GM19099 (cell line): Measurements from ENCODE around the gene LPCAT1.

Source experiments
- POLR2A ChIP-seq: IDR thresholded peaks from 3 replicates; pipeline ENCODE4 v1.6.1; 2011; ENCODE audit warnings: low read depth; ENCODE audit not compliant: insufficient read length; ENCODE audit errors: extremely low read depth

The LPCAT1 gene, protein sequence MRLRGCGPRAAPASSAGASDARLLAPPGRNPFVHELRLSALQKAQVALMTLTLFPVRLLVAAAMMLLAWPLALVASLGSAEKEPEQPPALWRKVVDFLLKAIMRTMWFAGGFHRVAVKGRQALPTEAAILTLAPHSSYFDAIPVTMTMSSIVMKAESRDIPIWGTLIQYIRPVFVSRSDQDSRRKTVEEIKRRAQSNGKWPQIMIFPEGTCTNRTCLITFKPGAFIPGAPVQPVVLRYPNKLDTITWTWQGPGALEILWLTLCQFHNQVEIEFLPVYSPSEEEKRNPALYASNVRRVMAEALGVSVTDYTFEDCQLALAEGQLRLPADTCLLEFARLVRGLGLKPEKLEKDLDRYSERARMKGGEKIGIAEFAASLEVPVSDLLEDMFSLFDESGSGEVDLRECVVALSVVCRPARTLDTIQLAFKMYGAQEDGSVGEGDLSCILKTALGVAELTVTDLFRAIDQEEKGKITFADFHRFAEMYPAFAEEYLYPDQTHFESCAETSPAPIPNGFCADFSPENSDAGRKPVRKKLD

DNA sequence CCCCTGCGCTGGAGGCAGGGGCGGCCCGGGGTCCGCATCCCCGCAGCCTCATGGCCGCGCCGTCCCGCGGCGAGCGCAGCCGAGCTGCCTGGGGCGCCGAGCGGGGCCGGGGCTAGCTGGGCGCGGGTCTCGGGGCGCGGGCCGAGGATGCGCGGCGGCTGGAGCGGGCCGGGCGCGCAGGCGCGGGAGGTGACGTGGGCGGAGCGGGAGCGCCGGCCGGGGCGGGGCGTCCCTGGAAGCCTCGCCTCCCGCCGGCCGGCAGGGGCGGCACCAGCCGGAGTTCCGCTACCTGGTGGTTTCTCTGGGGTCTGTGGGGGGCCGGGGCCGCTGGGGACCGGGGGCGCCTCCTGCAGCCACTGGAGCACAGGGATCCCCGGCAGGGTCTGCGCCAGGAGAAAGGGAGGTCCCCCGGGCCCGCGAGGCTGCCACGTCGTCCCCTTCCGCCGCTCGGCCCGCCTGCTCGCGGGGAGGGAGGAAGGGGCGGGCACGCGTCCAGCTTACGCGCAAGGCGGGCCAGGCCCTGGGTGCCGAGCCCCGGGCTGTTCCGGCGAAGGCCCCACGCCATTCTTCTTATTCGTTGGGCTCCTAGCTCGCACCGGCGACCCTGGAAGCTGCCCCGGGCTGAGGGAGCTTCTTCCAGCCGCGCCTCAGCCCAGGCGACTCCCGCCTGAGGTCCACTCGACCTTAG lies at the start of gene LPCAT1:
LPCAT1 (minus strand) TSS at position 168 of the 688 bp plus-strand sequence; CDS start at position 52, 116 bp downstream.
- TF ChIP-seq POLR2A: peak; percentile 61

DNA sequence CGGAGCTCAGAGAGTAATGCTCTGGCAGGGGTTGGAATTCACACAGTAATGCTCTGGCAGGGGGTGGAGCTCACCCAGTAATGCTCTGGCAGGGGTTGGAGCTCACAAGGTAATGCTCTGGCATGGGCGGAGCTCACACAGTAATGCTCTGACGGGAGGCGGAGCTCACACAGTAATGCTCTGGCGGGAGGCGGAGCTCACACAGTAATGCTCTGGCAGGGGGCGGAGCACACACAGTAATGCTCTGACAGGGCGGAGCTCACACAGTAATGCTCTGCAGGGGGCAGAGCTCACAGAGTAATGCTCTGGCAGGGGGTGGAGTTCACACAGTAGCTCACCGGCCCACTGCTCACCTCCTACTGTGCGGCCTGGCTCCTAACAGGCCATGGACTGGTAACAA lies 47.2 kb upstream of the LPCAT1 start:
- TF ChIP-seq POLR2A: no peak

DNA sequence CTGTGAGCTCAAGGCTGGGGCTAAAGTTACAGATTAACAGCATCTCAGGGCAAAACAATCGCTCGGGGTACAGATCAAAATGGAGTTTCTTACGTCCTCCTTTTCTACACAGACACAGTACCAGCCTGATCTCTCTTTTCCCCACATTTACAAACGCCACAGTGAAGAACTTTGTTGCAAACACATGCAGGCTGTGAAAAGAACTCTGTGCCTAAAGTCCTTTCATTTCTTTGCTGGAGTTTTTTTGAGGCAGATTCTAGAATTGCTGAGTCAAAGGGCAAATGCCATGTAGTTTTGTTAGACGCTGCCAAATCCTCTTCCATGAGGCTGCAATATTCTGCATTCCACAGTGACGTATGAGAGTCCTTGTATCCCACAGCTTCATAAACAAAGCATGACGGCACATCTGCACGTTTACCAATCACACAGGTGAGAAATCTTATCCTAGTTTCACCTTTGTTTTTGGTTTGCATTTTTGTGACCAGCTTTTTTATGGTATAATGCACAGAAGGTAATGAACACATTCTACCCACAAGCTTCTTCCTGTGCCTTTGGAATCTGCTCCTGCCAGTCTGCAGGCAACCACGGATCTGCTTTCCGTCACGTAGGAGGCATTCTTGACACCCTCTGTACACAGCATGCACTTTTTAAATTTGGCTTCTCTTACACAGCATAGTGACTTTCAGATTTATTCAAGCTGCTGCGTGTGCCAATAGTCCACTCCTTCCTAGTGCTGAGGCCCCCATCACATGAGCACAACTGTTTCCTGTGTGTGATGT lies 44.6 kb upstream of the LPCAT1 start:
- TF ChIP-seq POLR2A: no peak

DNA sequence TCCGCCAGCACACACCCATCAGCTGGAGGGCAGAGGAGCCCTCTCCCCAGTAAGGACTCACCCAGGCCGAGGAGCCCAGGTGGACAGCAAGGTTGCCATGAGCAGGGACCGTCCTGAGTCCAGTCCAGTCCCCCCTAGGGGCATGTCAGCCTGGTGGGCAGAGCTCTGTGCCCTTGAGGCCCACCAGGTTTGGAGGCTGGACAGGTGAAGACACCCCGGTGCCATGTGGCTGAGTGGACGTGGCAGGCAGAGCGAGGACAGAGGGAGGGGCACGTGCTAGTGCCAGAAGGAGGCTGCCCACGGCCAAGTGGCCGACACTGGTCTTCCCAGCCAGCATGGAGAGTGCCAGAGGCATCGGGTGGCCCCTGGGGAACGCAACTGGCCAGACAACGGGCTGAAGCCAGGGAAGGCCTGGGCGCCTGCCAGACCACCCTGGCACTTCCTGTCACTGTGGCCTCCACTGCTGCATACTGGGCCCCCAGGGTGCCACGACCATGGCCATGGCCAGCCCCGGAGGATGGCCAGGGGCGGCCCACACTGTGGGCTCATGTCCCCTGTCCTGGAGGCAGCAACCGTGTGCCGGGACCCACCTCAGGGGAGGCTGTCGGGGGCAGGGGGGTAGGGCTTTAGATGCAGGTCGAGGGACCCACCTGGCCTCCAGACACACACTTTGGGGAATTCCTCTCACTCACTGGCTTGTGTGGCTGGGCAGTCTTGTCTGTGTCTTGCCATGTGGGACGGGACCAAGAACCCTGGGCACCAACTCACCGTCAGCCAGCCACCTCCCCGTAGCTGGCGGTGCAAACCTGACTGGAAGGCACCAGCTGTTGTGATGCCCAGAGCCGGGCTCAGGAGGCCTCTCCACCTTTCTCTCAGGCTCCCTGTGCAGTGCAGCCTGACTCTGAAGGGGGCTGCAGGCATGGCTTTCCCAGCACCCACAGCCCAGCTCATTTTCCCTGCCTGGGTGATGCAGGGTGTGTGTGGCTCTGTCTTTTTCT lies 42.3 kb upstream of the LPCAT1 start:
- TF ChIP-seq POLR2A: no peak

DNA sequence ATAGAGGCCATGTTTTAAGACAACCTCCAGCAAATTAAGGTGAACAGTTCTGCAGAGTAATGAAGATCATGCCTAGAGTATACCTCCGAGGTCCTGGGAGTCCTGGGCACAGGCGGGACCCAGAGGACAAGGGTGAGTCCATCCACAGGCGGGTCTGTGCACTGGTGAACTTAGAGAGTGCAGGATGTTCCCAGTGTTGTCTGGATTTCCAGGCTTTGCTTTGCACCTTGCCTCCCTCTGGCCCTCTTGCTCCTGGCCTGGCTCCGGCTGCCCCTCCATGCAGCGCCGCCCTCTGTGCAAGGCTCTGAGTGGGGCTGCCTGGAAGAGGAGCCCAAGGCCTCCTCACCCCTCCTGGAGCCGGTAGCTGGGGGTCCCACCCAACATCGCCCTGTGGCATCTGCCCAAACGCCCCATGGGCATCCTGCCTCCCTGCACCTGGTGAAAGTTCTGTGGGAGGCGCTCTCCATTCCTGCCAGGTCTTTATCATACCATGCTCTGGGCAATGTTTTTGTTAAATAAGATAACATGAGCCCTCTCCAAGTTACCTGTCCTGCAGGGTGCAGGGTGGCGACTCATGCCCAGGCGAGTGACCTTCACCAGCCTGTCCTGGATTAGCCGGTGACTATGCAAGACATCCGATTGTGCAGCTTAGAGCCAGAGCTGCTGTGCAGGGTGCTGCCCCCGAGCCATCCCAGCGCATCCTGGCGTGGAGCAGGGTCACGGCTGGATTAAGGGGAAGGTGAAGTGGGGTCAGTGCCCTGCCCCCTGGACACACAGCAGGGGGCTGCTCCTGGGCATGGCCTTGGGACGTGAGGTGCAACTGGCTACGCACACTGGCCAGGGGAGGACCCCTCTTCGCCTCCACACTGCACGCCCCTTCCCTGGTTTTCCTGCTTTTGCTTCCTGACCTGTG lies 41.3 kb upstream of the LPCAT1 start:
- no peak for TF ChIP-seq POLR2A

DNA sequence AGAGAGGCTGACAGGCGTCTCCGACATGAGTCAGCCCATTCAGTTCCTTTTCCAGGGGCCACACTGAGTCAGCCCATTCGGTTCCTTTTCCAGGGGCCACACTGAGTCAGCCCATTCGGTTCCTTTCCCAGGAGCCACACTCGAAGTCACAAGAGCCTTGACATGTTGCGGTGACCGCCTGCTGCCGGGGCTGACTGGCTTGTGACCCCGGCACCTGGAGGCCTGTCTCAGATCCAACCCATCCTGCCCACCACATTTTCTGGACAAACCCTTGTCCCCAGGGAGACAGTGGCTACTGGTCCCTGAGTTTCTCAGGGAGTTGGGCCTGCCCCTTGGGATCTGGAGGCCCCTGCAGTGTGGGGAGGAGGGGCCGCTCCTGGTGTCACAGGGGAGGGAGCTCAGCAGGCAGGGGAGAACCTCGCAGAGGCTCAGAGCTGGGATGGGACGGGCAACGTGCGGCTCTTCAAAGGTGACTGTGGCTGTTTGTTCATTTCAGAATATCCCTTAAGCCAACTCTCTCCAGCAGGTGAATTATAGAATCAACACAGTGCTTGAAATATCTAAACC lies 40.5 kb upstream of the LPCAT1 start:
- no peak for TF ChIP-seq POLR2A

DNA sequence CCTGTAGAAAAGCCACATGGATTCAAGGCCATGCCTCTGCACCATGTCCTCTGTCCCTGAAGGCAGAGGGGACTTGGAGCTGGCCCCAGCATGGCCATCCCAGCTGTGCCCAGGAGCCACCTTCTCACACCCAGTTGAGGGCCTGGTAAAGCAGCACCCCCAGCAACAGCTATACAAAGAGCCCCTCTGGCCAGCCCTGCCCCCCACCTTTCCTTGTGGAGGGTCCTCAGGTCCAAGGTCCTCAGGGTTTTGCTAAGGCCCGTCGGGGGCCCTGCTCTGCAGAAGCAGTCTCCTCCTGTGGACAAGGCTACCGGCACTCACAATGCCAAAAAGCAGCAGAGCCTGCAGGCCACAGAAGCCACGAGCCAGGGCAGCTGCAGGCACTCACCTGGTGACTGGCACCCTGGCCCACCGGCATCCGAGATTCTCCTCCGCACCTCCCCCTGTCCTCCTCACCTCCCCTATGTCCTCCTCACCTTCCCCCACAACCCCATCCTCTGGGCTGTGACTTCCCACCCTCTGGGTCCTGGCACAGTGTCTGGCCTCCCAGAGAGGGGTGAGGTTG lies 39.9 kb upstream of the LPCAT1 start:
- TF ChIP-seq POLR2A: no peak

DNA sequence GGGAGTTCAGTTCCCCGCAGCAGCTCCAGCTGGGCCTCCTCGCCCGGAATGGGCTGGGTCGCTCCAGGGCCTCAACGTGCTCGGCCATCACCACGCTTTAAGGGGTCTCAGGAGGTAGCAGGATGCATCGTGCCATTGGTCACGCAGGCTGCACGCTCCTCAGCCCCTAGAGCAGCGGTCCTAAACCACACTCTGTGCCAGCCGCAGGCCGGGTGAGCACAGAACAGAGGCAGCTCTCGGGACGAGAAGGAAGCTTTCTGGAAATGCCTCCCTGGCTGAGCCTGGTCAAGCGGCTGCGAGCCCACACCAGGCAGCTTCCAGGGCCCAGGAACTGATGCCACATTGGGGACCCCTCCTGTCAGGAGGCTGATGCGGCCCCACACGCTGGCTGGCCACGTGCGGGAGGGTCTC lies 39.3 kb upstream of the LPCAT1 start:
- no peak for TF ChIP-seq POLR2A

DNA sequence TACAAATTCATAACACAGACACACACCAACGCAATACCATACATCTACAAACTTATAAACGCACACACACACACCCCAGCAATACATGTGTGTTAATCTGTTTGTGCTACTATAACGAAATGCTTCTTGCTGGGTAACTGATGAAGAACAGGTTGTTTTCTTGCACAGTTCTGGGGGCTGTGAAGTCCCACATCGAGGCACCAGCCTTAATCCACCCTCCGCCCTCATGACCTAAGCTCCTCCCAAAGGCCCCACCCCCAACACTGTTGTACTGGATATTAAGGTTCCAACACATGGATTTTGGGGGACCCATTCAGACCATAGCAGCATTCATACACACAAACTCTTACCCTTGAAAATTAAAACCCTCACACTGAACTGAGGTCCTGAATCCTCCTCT lies 38.8 kb upstream of the LPCAT1 start:
- TF ChIP-seq POLR2A: no peak

DNA sequence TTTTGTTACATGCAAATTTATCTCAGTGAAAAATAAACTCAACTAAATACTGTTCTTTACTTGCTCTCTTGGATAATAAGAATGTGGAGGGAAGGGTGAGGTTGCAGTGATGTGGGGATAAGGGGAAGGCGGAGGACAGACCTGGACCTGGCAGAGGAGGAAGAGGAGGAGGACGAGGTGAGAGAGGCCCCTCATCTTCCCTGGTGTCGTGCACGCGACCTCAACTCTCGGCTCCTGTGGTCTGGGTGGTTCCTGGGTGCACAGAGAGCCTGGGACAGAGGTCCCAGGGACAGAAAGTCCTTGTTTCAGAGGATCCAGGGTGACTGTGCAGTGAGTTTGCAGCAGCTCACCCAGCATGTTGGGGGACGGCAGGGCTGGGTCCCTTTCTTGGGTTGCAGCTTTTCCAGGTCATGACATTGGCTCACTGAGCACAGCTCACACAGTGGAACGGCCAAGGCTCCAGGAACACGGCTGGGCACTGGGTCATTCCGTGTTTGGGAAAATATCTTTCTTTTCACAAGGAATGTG lies 37.7 kb upstream of the LPCAT1 start:
- TF ChIP-seq POLR2A: no peak

DNA sequence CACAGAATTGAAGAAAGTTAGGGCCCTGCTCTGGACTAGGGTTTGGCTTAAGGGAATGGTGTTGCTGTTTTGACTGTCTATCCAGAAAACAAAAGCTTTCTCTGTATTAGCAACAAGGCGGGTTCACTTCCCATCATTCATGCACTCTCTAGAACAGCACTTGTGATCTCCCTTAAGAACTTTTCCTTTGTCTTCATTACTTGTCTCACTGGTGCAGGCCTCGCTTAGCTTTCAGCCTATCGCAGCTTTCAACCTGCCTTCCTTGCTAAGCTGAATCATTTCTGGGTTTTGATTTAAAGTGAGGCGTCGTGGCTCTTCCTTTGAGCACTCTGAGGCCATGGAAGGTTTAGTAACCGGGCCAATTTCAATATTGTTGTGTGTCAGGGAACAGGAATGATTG lies 35.2 kb upstream of the LPCAT1 start:
- TF ChIP-seq POLR2A: no peak

DNA sequence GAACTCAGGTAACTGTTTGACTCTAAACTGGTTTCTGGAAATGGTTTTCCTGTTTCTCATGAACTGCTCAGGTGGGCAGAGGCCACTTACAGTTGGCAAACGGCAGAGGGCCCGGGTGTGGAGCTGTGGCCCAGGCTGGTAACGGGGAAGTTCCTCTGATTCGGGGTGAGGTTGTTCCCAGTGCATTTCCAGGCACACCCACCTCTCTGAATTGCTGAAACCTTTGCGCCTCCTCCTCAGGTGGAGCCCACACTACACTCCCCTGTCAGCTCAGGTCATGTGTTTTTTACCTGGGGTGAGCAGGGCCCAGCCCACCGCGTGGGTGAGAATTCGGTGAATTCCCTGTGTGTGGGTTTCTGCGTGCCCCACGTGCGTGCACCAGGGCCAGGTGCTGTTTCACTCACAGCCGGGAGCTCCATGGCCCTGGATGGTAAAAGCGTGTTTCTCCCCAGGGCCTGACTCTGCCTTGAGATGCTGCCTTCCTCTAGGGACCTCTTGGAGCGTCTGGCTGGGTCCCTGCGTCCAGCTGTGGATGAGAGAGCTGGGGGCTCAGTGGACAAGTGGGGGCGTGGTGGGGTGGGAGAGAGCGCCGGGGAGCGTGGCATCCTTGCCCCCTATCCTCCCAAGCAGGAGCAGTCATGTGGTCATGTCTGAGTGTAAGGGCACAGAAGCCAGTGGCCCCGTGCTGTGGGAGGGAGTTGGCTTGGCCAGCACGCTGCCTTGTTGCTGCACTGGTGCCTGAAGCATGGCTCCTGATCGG lies 33.5 kb upstream of the LPCAT1 start:
- no peak for TF ChIP-seq POLR2A
